Uterus (tissue), 4 donors: ENCODE data around the gene OR11L1. TPM values are rescaled to one million over a fixed set of nuclear protein-coding genes. Genes with fewer than 3 reads are reported as not detected.

Source experiments
- DNase-seq, 2 donors: peaks; one replicate each; pipeline ENCODE4 v3.0.0-alpha.2; 2019 to 2020
- H3K27ac ChIP-seq, 2 donors: fragments of 200-600 bp; sonication (generic); 1 replicate in 1 of 2; 2 replicates in 1 of 2; pipeline ENCODE4 v1.5.1; 2016 to 2018
- H3K27me3 ChIP-seq, 2 donors: fragments of 200-600 bp; sonication (generic); one replicate each; pipeline ENCODE4 v1.5.1; 2018 to 2019; ENCODE audit warnings: control low read depth in 1 of 2
- H3K36me3 ChIP-seq, 2 donors: fragments of 200-600 bp; sonication (generic); one replicate each; pipeline ENCODE4 v1.5.1; 2019; ENCODE audit warnings: control low read depth in 1 of 2
- H3K4me1 ChIP-seq, 2 donors: fragments of 200-600 bp; sonication (generic); one replicate each; pipeline ENCODE4 v1.5.1; 2018 to 2019; ENCODE audit warnings: control low read depth in 1 of 2
- H3K4me3 ChIP-seq, 2 donors: fragments of 200-600 bp; sonication (generic); 1 replicate in 1 of 2; 2 replicates in 1 of 2; pipeline ENCODE4 v1.5.1; 2018 to 2019; ENCODE audit warnings: mild to moderate bottlenecking in 1 of 2
- H3K9me3 ChIP-seq, 2 donors: fragments of 200-600 bp; sonication (generic); one replicate each; pipeline ENCODE4 v1.5.1; 2019; ENCODE audit warnings: control low read depth in 1 of 2
- POLR2A ChIP-seq, 2 donors: fragments of 450-650 bp; IDR thresholded peaks; one replicate each; pipeline ENCODE4 v1.6.1; 2016; ENCODE audit warnings: antibody characterized with exemption in 2 of 2, mild to moderate bottlenecking in 1 of 2, moderate library complexity in 1 of 2
- intact Hi-C: fragments of 100-400 bp; cut with DNase I; formaldehyde crosslinking; loops from one replicate; pipeline ENCODE4 v1.15.1; 2023; ENCODE audit warnings: low total_unique reads
- total RNA-seq, 4 donors: library from RNA; depleted of rRNA in 3 of 4; stranded (reverse); fragments of >200 nt in 3 of 4; gene quantifications; one replicate each; pipeline versions ENCODE4 v1.1.0 to v1.2.4, GENCODE V29; 2014 to 2023
- TF ChIP-seq, protein P1 (sequence below), 4 experiments: fragments of 200-600 bp in 2 of 4; fragments of 450-650 bp in 2 of 4; sonication (generic) in 2 of 4; IDR thresholded peaks; one replicate each; pipeline ENCODE4 v1.5.1; 2016 to 2019; ENCODE audit warnings: antibody characterized with exemption in 4 of 4, mild to moderate bottlenecking in 2 of 4, moderate library complexity in 1 of 4
- donor health status: DM: yes; HTN: yes; CAD: no.

The OR11L1 gene
- total RNA-seq, 4 donors from 2014 or later: not detected

DNA sequence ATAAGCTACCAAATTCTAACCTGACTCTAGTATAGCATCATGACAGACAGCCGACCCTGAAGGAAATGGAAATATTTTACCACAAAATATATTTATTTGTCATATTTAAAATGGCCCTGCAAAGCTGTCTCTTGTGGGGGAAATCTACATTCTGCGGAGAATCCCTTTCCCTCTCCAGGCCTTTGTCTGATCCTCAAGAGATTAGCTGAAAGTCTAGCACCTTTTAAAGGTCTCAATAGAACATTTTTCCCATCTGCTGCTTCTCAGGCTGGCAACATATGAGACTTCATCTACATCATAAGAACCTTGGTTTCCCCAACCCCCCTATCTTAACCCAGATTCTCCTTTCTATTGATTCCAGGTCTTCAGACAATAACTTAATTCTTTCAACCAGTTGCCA, 1.7 kb upstream of the OR11L1 start:
- Histone ChIP-seq H3K27ac (no peak overlapping the region), H3K4me1 (no peaks in the 10 kb centered on the region), H3K9me3 (no peaks in the 10 kb centered on the region), H3K36me3 (no peaks in the 10 kb centered on the region), H3K4me3 (no peak overlapping the region), H3K27me3 (no peaks in the 10 kb centered on the region)
- DNase-seq: no peak
- intact Hi-C loops: no loop called here
- TF ChIP-seq POLR2A (IDR thresholded peaks at IDR 0.05): no peak
- TF ChIP-seq, protein P1, sequence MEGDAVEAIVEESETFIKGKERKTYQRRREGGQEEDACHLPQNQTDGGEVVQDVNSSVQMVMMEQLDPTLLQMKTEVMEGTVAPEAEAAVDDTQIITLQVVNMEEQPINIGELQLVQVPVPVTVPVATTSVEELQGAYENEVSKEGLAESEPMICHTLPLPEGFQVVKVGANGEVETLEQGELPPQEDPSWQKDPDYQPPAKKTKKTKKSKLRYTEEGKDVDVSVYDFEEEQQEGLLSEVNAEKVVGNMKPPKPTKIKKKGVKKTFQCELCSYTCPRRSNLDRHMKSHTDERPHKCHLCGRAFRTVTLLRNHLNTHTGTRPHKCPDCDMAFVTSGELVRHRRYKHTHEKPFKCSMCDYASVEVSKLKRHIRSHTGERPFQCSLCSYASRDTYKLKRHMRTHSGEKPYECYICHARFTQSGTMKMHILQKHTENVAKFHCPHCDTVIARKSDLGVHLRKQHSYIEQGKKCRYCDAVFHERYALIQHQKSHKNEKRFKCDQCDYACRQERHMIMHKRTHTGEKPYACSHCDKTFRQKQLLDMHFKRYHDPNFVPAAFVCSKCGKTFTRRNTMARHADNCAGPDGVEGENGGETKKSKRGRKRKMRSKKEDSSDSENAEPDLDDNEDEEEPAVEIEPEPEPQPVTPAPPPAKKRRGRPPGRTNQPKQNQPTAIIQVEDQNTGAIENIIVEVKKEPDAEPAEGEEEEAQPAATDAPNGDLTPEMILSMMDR (IDR thresholded peaks at IDR 0.05): no peak

DNA sequence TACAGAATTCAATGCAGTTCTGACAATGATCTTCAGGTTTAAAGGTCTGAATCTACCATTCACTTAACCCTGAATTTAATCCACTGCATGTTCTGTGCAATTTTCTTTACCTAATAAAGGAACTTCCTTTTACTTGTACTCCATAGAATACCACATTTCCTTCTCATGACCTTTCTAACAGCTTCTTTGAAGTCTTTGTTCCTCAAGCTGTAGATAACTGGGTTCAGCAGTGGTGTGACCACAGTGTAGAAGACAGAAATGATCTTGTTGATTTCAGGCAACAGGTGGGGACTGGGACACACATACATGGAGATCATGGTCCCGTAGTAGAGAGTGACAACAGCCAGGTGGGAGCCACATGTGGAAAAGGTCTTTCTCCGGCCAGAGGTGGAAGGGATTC, 878 bp downstream of the OR11L1 start:
- Histone ChIP-seq H3K4me3 (no peak overlapping the region), H3K27me3 (no peaks in the 10 kb centered on the region), H3K4me1 (no peaks in the 10 kb centered on the region), H3K36me3 (no peaks in the 10 kb centered on the region), H3K27ac (no peak overlapping the region), H3K9me3 (no peaks in the 10 kb centered on the region)
- intact Hi-C loops: no loop called here
- TF ChIP-seq, protein P1 (IDR thresholded peaks at IDR 0.05): no peak
- TF ChIP-seq POLR2A (IDR thresholded peaks at IDR 0.05): no peak
- no peak for DNase-seq

DNA sequence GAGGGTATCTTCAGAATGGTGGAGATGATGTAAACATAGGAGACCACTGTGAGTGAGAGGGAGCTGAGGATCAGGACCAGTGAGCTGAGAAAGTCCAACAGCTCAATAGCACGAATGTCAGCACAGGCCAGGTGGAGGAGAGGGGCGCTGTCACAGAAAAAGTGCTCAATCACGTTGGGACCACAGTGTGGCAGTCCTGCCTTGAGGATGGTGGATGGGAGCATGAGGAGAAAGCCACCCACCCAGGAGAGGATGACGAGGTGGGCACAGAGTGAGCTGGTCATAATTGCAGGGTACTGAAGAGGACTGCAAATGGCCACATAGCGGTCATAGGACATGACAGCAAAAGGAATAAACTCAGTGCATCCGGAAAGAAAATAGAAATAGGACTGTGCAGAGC, 8.1 kb downstream of the OR11L1 start:
- TF ChIP-seq POLR2A (IDR thresholded peaks at IDR 0.05): no peak
- TF ChIP-seq, protein P1 (IDR thresholded peaks at IDR 0.05): no peak
- no peak overlapping the region for H3K4me3 ChIP-seq
- no peaks in the 10 kb centered on the region for H3K4me1 ChIP-seq
- H3K27ac ChIP-seq: no peak overlapping the region
- intact Hi-C loops: no loop called here
- no peaks in the 10 kb centered on the region for H3K9me3 ChIP-seq
- no peak for DNase-seq
- H3K27me3 ChIP-seq: no peaks in the 10 kb centered on the region
- no peaks in the 10 kb centered on the region for H3K36me3 ChIP-seq

DNA sequence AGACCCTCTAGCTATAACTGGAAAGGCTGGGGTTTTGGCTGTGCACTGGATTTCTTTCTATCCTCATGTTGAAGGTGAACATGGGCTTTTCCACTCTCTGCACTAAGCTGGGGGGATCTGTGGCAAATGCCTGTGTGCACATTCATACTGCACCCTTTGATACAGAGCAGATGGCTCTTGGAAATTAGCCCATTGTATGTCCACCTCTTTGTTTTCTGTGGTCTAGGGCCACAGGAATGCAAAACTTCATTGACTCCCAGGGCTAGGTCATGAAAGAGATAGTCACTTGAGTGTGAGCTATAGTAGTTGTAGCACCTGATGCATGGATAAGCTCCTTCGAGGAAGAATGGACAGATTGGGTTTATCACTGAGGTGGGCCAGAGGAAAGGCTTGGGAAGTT, 12.0 kb downstream of the OR11L1 start:
- no peak for TF ChIP-seq POLR2A (IDR thresholded peaks at IDR 0.05)
- TF ChIP-seq, protein P1 (IDR thresholded peaks at IDR 0.05): no peak
- H3K27me3 ChIP-seq: no peaks in the 10 kb centered on the region
- no peaks in the 10 kb centered on the region for H3K36me3 ChIP-seq
- H3K4me1 ChIP-seq: no peaks in the 10 kb centered on the region
- intact Hi-C loops: no loop called here
- no peaks in the 10 kb centered on the region for H3K9me3 ChIP-seq
- no peak for DNase-seq
- no peak overlapping the region for H3K4me3 ChIP-seq
- H3K27ac ChIP-seq: no peak overlapping the region

DNA sequence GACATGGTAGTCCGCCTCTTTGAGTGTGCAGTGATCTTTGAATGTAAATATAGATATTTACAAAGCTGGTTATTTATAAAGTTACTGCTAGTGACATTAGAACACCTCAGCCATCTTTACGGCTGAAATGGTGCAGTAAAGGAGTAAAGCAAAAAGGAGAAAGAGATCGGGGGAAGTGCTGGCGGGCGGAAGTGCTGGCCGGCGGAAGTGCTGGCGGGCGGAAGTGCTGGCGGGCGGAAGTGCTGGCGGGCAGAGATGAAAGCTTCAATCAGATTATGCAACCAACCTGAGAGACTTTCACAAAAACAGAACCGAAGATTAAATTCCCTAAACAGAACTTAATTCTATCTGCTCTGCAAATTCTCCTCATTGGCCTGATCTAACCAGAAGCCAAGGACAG, 16.3 kb downstream of the OR11L1 start:
- Histone ChIP-seq H3K4me3 (no peak overlapping the region), H3K4me1 (no peaks in the 10 kb centered on the region), H3K27me3 (no peaks in the 10 kb centered on the region), H3K27ac (no peak overlapping the region), H3K36me3 (no peaks in the 10 kb centered on the region), H3K9me3 (no peaks in the 10 kb centered on the region)
- intact Hi-C loops: no loop called here
- no peak for DNase-seq
- TF ChIP-seq, protein P1 (IDR thresholded peaks at IDR 0.05): no peak
- TF ChIP-seq POLR2A (IDR thresholded peaks at IDR 0.05): no peak
